ENCODE results near the gene MAP3K12. TPM values are rescaled to one million over a fixed set of nuclear protein-coding genes. Genes with fewer than 3 reads are reported as not detected.

MAP3K12 gene
- total RNA-seq, 1 experiment from 2014 or later = 4.6 TPM

DNA sequence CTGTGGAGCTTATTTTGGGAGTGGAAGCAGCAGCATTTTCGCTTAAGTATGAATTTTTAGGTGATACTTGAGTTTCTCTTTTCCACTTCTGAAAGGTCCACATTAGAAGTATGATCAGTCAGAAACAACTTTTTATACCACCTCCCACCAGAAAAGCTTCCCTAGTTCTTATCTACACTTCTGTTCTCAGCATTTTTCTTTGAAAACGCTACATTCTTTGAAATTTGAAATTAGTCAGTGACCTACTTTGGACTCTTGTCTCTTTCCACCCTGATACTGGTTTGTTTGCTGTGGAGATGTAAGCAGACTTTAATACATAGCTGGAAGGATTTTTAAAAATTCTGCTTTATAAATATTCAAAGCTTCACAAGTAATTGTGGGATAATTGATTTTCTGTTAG lies 25.2 kb downstream of the MAP3K12 start:
- Mint-ChIP-seq H3K27me3 (ENCODE audit: unreplicated experiment) (no peaks in the 10 kb centered on the region), H3K4me1 (ENCODE audit: low read depth, unreplicated experiment) (no peaks in the 10 kb centered on the region)
- intact Hi-C loops (cut with micrococcal nuclease; ENCODE audit: unreplicated experiment) = no loop called here

DNA sequence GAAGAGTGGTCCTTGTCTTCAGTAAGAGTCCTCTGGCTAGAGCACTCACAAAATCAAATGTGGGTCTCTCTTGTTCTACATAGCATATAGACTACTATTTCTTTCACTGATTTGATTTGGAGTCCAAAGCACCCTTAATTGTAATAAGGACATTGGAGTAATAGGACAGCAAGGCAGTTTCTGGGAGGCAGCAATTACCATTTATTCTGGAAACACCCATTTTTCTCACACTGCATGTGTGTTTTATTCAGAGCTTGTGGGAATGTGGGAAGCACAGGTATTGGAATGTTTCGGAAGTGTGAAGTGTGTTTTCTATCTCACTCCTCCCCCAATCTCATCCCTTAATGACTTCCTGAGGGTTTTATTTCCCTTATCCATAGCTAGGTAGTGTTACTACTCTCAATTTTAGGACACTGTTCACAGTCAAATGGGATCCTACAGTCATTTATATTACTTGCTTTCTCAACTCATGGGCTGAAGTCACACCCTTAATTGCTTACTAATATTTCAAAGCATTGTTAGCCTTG lies 27.1 kb downstream of the MAP3K12 start:
- Mint-ChIP-seq H3K27ac (ENCODE audit: unreplicated experiment) (no peak overlapping the region), H3K36me3 (ENCODE audit: insufficient read depth, unreplicated experiment) (peaks cover 85% of the 10 kb centered on the region), H3K27me3 (ENCODE audit: unreplicated experiment) (no peaks in the 10 kb centered on the region), H3K4me1 (ENCODE audit: low read depth, unreplicated experiment) (no peaks in the 10 kb centered on the region), H3K9me3 (ENCODE audit: low read depth, unreplicated experiment) (no peaks in the 10 kb centered on the region), H3K4me3 (ENCODE audit: low read depth, unreplicated experiment) (no peak overlapping the region)
- no peak for DNase-seq
- TF ChIP-seq, protein P1, sequence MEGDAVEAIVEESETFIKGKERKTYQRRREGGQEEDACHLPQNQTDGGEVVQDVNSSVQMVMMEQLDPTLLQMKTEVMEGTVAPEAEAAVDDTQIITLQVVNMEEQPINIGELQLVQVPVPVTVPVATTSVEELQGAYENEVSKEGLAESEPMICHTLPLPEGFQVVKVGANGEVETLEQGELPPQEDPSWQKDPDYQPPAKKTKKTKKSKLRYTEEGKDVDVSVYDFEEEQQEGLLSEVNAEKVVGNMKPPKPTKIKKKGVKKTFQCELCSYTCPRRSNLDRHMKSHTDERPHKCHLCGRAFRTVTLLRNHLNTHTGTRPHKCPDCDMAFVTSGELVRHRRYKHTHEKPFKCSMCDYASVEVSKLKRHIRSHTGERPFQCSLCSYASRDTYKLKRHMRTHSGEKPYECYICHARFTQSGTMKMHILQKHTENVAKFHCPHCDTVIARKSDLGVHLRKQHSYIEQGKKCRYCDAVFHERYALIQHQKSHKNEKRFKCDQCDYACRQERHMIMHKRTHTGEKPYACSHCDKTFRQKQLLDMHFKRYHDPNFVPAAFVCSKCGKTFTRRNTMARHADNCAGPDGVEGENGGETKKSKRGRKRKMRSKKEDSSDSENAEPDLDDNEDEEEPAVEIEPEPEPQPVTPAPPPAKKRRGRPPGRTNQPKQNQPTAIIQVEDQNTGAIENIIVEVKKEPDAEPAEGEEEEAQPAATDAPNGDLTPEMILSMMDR (IDR thresholded peaks at IDR 0.05; ENCODE audit: unreplicated experiment) = no peak
- CTCF ChIA-PET = no interaction called here
- BruUV-seq (replicated peaks) = no TSS peak
- intact Hi-C loops (cut with micrococcal nuclease; ENCODE audit: unreplicated experiment) = no loop called here

More for the DNA sequence above, 25.2 kb downstream of the MAP3K12 start:
- Mint-ChIP-seq H3K9me3 (ENCODE audit: low read depth, unreplicated experiment) (no peaks in the 10 kb centered on the region), H3K36me3 (ENCODE audit: insufficient read depth, unreplicated experiment) (peaks cover 84% of the 10 kb centered on the region), H3K27ac (ENCODE audit: unreplicated experiment) (no peak overlapping the region), H3K4me3 (ENCODE audit: low read depth, unreplicated experiment) (no peak overlapping the region)
- TF ChIP-seq, protein P1 (IDR thresholded peaks at IDR 0.05; ENCODE audit: unreplicated experiment) = no peak
- TSS peak; percentile 16 for BruUV-seq (replicated peaks)
- no peak for DNase-seq
- CTCF ChIA-PET = no interaction called here

DNA sequence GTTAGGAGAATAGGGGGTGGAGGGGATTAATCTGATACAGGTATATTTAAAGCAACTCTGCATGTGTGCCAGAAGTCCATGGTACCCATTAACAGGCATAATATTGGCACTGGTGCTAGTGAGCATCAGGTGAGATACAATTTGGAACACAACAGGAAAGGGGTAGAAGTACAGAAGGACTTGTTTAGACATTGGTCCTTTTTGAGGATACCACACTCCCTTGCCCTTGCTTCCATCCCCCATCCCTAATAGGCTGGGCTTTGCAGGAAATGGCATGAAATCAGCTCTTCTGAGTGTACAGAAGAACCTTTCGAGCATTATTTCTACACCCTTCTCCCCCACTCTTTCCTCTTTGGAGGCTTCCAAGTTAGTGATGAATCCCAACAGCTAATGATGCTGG lies 31.0 kb downstream of the MAP3K12 start:
- DNase-seq = no peak
- TF ChIP-seq, protein P1 (IDR thresholded peaks at IDR 0.05; ENCODE audit: unreplicated experiment) = no peak
- Mint-ChIP-seq H3K4me1 (ENCODE audit: low read depth, unreplicated experiment) (no peaks in the 10 kb centered on the region), H3K4me3 (ENCODE audit: low read depth, unreplicated experiment) (no peak overlapping the region), H3K36me3 (ENCODE audit: insufficient read depth, unreplicated experiment) (peaks cover 86% of the 10 kb centered on the region), H3K27me3 (ENCODE audit: unreplicated experiment) (no peaks in the 10 kb centered on the region), H3K9me3 (ENCODE audit: low read depth, unreplicated experiment) (no peaks in the 10 kb centered on the region), H3K27ac (ENCODE audit: unreplicated experiment) (no peak overlapping the region)
- CTCF ChIA-PET = no interaction called here
- no TSS peak for BruUV-seq (replicated peaks)
- intact Hi-C loops (cut with micrococcal nuclease; ENCODE audit: unreplicated experiment) = no loop called here

DNA sequence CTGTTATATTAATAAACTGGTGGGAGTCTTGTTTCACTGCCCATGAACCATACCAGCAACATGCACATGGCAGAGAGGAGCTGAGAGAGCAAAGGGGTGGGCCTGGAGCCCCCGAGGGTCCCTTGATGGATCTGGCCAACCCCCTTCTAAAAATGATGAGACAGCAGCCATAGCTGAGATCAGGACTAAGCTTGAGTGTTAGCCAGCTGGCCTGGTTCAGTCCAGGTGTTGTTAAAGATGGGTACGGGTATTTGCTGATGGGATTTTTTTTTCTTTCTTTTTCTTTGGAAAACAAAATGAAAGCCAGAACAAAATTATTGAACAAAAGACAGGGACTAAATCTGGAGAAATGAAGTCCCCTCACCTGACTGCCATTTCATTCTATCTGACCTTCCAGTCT lies 31.4 kb downstream of the MAP3K12 start:
- CTCF ChIA-PET = no interaction called here
- TF ChIP-seq, protein P1 (IDR thresholded peaks at IDR 0.05; ENCODE audit: unreplicated experiment) = no peak
- intact Hi-C loops (cut with micrococcal nuclease; ENCODE audit: unreplicated experiment) = no loop called here
- Mint-ChIP-seq H3K4me1 (ENCODE audit: low read depth, unreplicated experiment) (no peaks in the 10 kb centered on the region), H3K27me3 (ENCODE audit: unreplicated experiment) (no peaks in the 10 kb centered on the region), H3K36me3 (ENCODE audit: insufficient read depth, unreplicated experiment) (peaks cover 88% of the 10 kb centered on the region), H3K4me3 (ENCODE audit: low read depth, unreplicated experiment) (no peak overlapping the region), H3K9me3 (ENCODE audit: low read depth, unreplicated experiment) (no peaks in the 10 kb centered on the region), H3K27ac (ENCODE audit: unreplicated experiment) (no peak overlapping the region)
- DNase-seq = no peak
- TSS peak; percentile 7 for BruUV-seq (replicated peaks)

Measured in Calu3 (cell line).